ENCODE data around the gene MYH9. TPM values are rescaled to one million over a fixed set of nuclear protein-coding genes. Genes with fewer than 3 reads are reported as not detected.
"Not testable (repeated sequence)": the region's sequence is repeated elsewhere in the genome, so short reads cannot be mapped to it uniquely, and the experiment has no call there.

MYH9 gene
- 1,563 and 2,110 TPM in 2 replicates for total RNA-seq

DNA sequence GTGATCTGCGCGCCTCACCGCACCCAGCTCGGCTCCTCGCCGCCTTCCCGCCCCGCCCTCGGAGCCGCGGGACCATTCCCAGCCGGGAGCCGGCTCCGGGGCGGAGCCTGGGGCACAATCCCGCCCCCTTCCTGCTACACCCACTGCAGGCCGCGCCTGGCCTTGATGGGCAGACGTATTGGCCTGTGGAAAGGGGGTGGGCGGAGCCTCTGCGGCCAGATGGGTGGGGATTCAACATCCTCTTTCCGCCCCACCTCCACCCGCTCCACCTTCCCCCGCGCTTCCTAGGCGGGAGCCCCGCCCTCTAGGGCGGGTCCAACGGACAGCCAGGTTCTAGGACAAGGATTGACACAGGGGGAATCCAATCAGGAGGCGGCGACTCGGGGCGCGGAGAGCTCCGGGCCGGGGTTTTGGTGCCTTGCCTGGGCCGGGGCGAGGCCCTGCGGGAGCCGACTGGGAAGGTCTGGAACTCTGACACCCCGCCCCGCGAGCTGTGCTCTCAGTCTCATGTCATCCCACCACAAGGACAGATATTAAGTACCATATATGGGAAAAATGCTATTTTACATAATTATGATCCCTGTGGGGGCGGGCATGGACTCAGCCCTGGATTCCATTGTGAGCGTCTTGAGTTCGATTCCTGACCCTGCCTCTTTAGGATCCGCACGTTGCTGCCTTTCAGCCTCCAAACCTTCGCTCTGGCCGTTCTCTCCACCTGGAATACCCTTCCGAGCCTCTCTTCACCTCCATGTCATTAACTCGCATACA, at the start of gene MYH9:
TSS of gene MYH9 (minus strand) at position 9 of the 768 bp plus-strand sequence. CDS start 38,731 bp downstream, outside the sequence.
- peak; percentile 91 for DNase-seq (ENCODE audit: extremely low read depth, low read depth, low spot score)

GRCh38 chr22:36435516-36436415, 48.0 kb upstream of the MYH9 start:
- no peak for DNase-seq (ENCODE audit: extremely low read depth, low read depth, low spot score)

GRCh38 chr22:36433318-36434231, 45.8 kb upstream of the MYH9 start:
- DNase-seq (ENCODE audit: extremely low read depth, low read depth, low spot score) = no peak

DNA sequence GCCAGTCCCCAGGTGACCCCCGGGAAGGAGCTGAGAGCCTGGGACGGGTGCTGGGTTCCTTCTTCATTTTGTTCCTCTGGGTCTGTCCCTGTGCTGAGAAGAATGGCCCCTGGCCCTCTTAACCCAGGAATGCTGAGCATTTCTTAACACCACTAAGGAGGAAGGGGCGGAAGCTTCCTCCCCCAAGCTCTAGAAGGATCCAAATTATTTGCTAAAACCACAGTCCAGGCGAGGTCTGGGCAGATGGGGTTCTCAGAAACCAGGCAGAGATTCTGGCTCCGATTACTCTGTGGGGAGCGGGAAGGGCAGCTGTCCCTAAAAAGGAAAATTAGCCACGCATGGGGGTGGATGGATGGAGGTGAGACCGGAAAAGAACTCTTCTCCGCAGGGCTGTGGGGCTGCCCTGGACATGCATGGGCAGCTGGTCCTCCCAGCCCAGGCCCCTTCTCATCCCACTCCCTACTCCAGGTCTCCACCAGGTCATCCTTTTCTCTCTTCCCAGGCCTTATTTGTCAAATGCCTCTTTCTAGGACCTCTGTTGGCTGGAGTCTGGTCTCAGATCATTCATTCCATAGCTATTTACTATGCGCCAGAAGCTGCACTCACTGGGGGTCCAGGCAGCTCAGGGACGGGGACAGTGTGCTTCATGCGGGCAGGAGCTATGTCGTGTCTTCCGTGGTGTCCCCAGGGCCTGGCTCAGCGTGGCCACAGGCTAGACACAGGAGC, 45.0 kb upstream of the MYH9 start:
- no peak for DNase-seq (ENCODE audit: extremely low read depth, low read depth, low spot score)

GRCh38 chr22:36431977-36432376, 44.2 kb upstream of the MYH9 start:
- DNase-seq (ENCODE audit: extremely low read depth, low read depth, low spot score) = no peak

DNA sequence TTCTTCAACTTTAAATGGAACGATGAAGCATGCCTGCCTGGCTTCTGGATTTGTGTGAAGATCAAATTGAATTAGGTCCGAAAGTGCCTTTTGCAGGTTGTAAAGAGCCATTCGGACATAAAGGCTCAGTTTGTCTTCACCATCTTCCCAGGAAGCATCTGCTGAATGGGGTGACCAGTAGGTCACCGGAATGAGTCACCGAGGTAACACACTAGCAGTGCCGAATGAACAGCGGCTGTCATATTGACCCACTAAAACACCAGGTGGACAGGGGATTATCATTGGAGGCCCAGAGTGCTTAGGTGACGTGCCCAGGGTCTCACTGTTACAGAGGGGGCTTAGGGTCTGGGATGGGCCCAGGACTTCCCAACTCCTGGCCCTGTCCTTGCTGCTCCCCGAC, 43.1 kb upstream of the MYH9 start:
- DNase-seq (ENCODE audit: extremely low read depth, low read depth, low spot score) = no peak

- not testable (repeated sequence) for DNase-seq (ENCODE audit: extremely low read depth, low read depth, low spot score)
Measured at GRCh38 chr22:36427952-36428351, 40.2 kb upstream of the MYH9 start.

- DNase-seq (ENCODE audit: extremely low read depth, low read depth, low spot score) = no peak
Measured at GRCh38 chr22:36425977-36426523, 38.3 kb upstream of the MYH9 start.

DNA sequence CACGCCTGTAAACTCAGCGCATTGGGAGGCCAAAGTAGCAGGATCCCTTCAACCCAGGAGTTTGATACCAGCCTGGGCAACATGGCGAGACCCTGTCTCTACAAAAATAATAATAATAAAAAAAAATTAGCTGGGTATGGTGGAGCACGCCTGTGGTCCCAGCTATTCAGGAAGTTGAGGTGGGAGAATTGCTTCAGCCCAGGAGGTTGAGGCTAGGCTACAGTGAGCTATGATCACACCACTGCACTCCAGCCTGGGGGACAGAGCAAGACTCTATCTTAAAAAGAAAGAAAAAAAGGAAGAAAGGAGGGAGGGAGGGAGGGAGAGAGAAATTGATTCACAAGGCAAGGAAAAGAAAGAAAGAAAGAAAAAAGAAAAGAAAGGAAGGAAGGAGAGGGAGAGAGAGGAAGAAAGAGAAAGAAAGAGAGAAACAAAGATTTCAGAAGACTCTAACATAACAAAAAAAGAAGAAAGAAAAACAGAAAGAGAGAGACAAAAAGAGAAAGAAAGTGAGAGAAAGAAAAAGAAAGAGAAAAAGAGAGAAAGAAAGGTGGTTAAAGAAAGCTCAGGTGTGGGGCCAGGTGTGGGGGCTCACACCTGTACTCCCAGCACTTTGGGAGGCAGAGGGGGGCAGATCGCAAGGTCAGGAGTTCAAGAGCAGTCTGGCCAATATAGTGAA, 37.3 kb upstream of the MYH9 start:
- no peak for DNase-seq (ENCODE audit: extremely low read depth, low read depth, low spot score)

DNA sequence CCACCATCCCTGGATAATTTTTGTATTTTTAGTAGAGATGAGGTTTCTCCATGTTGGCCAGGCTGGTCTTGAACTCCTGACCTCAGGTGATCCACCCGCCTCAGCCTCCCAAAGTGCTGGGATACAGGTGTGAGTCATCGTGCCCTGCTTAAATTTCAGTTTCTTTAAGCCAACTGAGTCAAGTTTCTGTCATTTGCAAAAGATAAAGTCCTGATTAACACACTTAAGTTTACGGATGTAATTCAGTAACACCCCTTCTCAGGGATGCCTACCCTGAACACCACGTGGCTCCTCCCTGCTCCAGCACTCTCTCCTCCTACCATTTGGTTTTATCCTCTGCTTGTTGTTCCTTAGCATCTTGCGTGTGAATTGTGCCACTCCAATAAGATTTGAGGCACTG, 36.7 kb upstream of the MYH9 start:
- DNase-seq (ENCODE audit: extremely low read depth, low read depth, low spot score) = not testable (repeated sequence)

- DNase-seq (ENCODE audit: extremely low read depth, low read depth, low spot score) = no peak
Measured at GRCh38 chr22:36423461-36424404, 36.0 kb upstream of the MYH9 start.

GRCh38 chr22:36422287-36423014, 34.7 kb upstream of the MYH9 start:
- no peak for DNase-seq (ENCODE audit: extremely low read depth, low read depth, low spot score)

GRCh38 chr22:36419912-36420882, 32.4 kb upstream of the MYH9 start:
- no peak for DNase-seq (ENCODE audit: extremely low read depth, low read depth, low spot score)

- DNase-seq (ENCODE audit: extremely low read depth, low read depth, low spot score) = no peak
Measured at GRCh38 chr22:36419177-36419911, 31.6 kb upstream of the MYH9 start.

DNA sequence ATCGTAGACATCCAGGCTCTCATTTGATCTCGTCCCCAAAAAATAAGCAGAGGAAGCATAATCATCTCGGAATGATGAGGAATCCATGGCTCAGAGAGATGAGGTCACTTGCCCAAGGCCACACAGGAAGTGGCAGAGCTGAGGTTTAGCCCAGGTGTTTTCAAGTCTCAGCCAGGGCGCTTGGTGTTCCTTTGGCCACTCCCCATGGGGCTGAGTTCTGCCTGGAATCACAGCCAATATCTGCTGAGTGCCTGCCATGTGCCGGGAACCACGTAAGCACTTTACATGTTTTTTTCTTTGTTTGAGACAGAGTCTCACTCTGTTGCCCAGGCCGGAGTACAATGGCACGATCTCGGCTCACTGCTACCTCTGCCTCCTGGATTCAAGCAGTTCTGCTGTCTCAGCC, 29.5 kb upstream of the MYH9 start:
- no peak for DNase-seq (ENCODE audit: extremely low read depth, low read depth, low spot score)
